Type B pancreatic cell (in vitro differentiated cells): ENCODE measurements around the gene PRKN. TPM values are rescaled to one million over a fixed set of nuclear protein-coding genes. Genes with fewer than 3 reads are reported as not detected.

ENCODE experiments used
- DNase-seq: peaks from one replicate; pipeline ENCODE4 v3.0.0; 2021; ENCODE audit warnings: mixed read lengths; ENCODE audit not compliant: unreplicated experiment; ENCODE audit errors: extremely low spot score
- H3K27ac Mint-ChIP-seq: 2 replicates; pipeline ENCODE4 v1.8.0; 2021; ENCODE audit warnings: mild to moderate bottlenecking, mixed read lengths
- H3K27me3 Mint-ChIP-seq: 2 replicates; pipeline ENCODE4 v1.8.0; 2021; ENCODE audit warnings: mixed read lengths
- H3K36me3 Mint-ChIP-seq: 2 replicates; pipeline ENCODE4 v1.8.0; 2021; ENCODE audit warnings: mixed read lengths
- H3K4me1 Mint-ChIP-seq: one replicate; pipeline ENCODE4 v1.8.0; 2021; ENCODE audit warnings: mixed read lengths; ENCODE audit not compliant: unreplicated experiment
- H3K4me3 Mint-ChIP-seq: 2 replicates; pipeline ENCODE4 v1.8.0; 2021; ENCODE audit warnings: mild to moderate bottlenecking, mixed read lengths
- H3K9me3 Mint-ChIP-seq: 2 replicates; pipeline ENCODE4 v1.8.0; 2021; ENCODE audit warnings: mixed read lengths
- CTCF ChIP-seq: fragments of 200-600 bp; sonication (generic); conservative IDR thresholded peaks from 2 replicates; pipeline ENCODE4 v1.5.0; 2021; ENCODE audit warnings: antibody characterized with exemption, mild to moderate bottlenecking
- total RNA-seq: library from RNA; stranded (reverse); gene quantifications from 2 replicates; pipeline ENCODE4 v1.2.1, GENCODE V29; 2021; ENCODE audit warnings: low replicate concordance

The PRKN gene
- total RNA-seq, 1 donor from 2014 or later: 6.2 TPM

DNA sequence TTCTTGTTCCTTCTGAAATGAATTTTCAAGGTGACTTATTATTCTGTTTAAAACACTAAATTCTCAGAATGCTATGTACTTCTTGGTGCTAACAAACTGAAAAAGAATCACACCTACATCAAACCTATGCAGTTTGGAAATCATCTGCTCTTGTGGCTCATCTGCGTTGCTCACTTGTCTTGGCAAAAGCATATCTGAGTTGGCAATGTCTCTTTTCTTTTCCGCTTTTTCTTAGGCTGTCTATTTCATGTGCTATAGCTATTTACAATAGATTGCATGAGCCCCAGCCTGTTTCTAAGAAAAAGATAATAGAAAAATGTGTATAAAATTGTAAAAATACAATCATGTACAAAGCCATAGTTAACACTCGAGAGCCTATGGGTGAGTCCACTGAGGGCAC lies 1104.8 kb downstream of the PRKN start:
- Mint-ChIP-seq H3K27ac (no peak overlapping the region), H3K9me3 (peaks cover 3% of the 10 kb centered on the region), H3K4me3 (no peak overlapping the region), H3K27me3 (no peaks in the 10 kb centered on the region), H3K36me3 (no peaks in the 10 kb centered on the region), H3K4me1 (peaks cover 9% of the 10 kb centered on the region)
- DNase-seq: no peak
- TF ChIP-seq CTCF: no peak

GRCh38 chr6:161618831-161619454 lies 1108.6 kb downstream of the PRKN start:
- no peak overlapping the region for H3K4me3 Mint-ChIP-seq
- TF ChIP-seq CTCF: peak; percentile 67
- no peak for DNase-seq
- peaks cover 13% of the 10 kb centered on the region for H3K4me1 Mint-ChIP-seq
- peaks cover 3% of the 10 kb centered on the region for H3K27me3 Mint-ChIP-seq
- H3K27ac Mint-ChIP-seq: no peak overlapping the region
- H3K36me3 Mint-ChIP-seq: no peaks in the 10 kb centered on the region
- no peaks in the 10 kb centered on the region for H3K9me3 Mint-ChIP-seq

GRCh38 chr6:161613711-161614110 lies 1113.9 kb downstream of the PRKN start:
- Mint-ChIP-seq H3K36me3 (no peaks in the 10 kb centered on the region), H3K27ac (no peak overlapping the region), H3K9me3 (no peaks in the 10 kb centered on the region), H3K27me3 (peaks cover 3% of the 10 kb centered on the region), H3K4me3 (no peak overlapping the region), H3K4me1 (peaks cover 10% of the 10 kb centered on the region)
- no peak for TF ChIP-seq CTCF
- no peak for DNase-seq

- Mint-ChIP-seq H3K36me3 (no peaks in the 10 kb centered on the region), H3K4me3 (no peak overlapping the region), H3K27me3 (no peaks in the 10 kb centered on the region), H3K4me1 (no peaks in the 10 kb centered on the region), H3K27ac (no peak overlapping the region), H3K9me3 (no peaks in the 10 kb centered on the region)
- no peak for DNase-seq
- TF ChIP-seq CTCF: no peak
Observed at GRCh38 chr6:161608771-161609170, 1118.8 kb downstream of the PRKN start.

- Mint-ChIP-seq H3K27me3 (no peaks in the 10 kb centered on the region), H3K4me3 (no peak overlapping the region), H3K9me3 (no peaks in the 10 kb centered on the region), H3K27ac (no peak overlapping the region), H3K36me3 (no peaks in the 10 kb centered on the region), H3K4me1 (no peaks in the 10 kb centered on the region)
- TF ChIP-seq CTCF: no peak
- DNase-seq: no peak
Observed at GRCh38 chr6:161607696-161608297, 1119.8 kb downstream of the PRKN start.
